ENCODE data around the gene PRRT1.
"Not testable (repeated sequence)": the region's sequence is repeated elsewhere in the genome, so short reads cannot be mapped to it uniquely, and the experiment has no call there.

PRRT1 gene

GRCh38 chr6:32151863-32152768 lies at the start of gene PRRT1:
TSS of gene PRRT1 (minus strand) at chr6:32151939. CDS start at chr6:32151827, 112 bp downstream.
- no peak for DNase-seq

- DNase-seq: no peak
Measured at GRCh38 chr6:32200711-32201475, 49.2 kb upstream of the PRRT1 start.

- no peak for DNase-seq
Measured at GRCh38 chr6:32198866-32199265, 47.1 kb upstream of the PRRT1 start.

- DNase-seq: no peak
Measured at GRCh38 chr6:32198345-32198696, 46.6 kb upstream of the PRRT1 start.

- DNase-seq: no peak
Measured at GRCh38 chr6:32196682-32197616, 45.2 kb upstream of the PRRT1 start.

GRCh38 chr6:32195902-32196681 lies 44.4 kb upstream of the PRRT1 start:
- DNase-seq: peak; percentile 88 to 89

GRCh38 chr6:32195652-32195901 lies 43.8 kb upstream of the PRRT1 start:
- peak; percentile 99 to 100 for DNase-seq

GRCh38 chr6:32194825-32195651 lies 43.3 kb upstream of the PRRT1 start:
- no peak for DNase-seq

GRCh38 chr6:32194388-32194787 lies 42.6 kb upstream of the PRRT1 start:
- no peak for DNase-seq

GRCh38 chr6:32193096-32193495 lies 41.4 kb upstream of the PRRT1 start:
- DNase-seq: not testable (repeated sequence)

- no peak for DNase-seq
Measured at GRCh38 chr6:32192608-32193039, 40.9 kb upstream of the PRRT1 start, which contains the start of gene GPSM3. TSS of gene GPSM3 (minus strand) at chr6:32192643. CDS start at chr6:32192513, 130 bp downstream.

GRCh38 chr6:32191696-32192607 lies 40.2 kb upstream of the PRRT1 start:
- no peak for DNase-seq

- DNase-seq: no peak
Measured at GRCh38 chr6:32190911-32191677, 39.4 kb upstream of the PRRT1 start.

- DNase-seq: peak; percentile 37 to 52
Measured at GRCh38 chr6:32190054-32190851, 38.5 kb upstream of the PRRT1 start, which contains the start of gene PBX2. TSS of gene PBX2 (minus strand) at chr6:32190202. CDS start at chr6:32189915, 287 bp downstream.

GRCh38 chr6:32189742-32190053 lies 38.0 kb upstream of the PRRT1 start:
- no peak for DNase-seq

- no peak for DNase-seq
Measured at GRCh38 chr6:32189069-32189741, 37.5 kb upstream of the PRRT1 start.

GRCh38 chr6:32188381-32189068 lies 36.8 kb upstream of the PRRT1 start:
- no peak for DNase-seq

Data from NCI-H1930 (cell line).